ENCODE results near the gene DRAM1. TPM values are rescaled to one million over a fixed set of nuclear protein-coding genes. Genes with fewer than 3 reads are reported as not detected.
A peak's percentile ranks its signal among the peaks of the same experiment; 100 is the strongest.

The DRAM1 gene
- total RNA-seq, 4 donors from 2014 or later = 13.2 to 29.1 (median 21.2) TPM

DNA sequence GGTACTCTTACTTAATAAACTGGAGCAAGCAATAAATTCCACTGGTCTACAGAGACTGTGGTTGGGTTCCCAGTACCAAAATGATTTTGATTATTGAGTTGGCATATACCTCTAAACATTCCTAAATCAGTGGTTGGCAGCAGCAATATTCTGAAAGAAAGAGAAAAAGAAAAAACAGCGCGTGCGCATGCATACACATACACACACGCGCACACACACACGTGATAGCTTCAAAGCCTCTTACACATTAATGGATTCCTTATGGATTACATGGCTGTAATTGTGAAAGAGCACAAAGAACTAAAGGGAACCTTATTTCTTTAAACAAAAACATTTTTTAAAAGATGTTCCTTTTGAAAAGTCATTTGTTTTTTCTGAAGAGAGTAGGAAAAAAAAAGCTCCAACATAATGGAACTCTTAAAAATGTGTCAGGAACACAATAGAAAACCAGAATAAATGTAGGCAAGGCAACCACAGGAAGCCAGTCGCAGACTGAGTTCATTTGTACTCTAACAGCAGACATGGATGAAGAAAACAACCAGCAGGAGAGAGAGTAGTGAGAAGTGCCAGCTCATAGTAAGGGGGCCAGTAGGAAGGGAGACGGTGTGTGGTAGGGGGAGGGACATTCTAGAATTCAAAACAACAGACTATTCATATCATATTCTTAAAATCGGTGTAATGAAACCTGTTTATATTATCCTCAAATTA is 80.0 kb downstream of the DRAM1 start:
- TF ChIP-seq POLR2A (IDR thresholded peaks at IDR 0.05) (no peak), EP300 (IDR thresholded peaks at IDR 0.05) (no peak), POLR2AphosphoS5 (IDR thresholded peaks at IDR 0.05) (no peak)
- TF ChIP-seq, protein P1, sequence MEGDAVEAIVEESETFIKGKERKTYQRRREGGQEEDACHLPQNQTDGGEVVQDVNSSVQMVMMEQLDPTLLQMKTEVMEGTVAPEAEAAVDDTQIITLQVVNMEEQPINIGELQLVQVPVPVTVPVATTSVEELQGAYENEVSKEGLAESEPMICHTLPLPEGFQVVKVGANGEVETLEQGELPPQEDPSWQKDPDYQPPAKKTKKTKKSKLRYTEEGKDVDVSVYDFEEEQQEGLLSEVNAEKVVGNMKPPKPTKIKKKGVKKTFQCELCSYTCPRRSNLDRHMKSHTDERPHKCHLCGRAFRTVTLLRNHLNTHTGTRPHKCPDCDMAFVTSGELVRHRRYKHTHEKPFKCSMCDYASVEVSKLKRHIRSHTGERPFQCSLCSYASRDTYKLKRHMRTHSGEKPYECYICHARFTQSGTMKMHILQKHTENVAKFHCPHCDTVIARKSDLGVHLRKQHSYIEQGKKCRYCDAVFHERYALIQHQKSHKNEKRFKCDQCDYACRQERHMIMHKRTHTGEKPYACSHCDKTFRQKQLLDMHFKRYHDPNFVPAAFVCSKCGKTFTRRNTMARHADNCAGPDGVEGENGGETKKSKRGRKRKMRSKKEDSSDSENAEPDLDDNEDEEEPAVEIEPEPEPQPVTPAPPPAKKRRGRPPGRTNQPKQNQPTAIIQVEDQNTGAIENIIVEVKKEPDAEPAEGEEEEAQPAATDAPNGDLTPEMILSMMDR (IDR thresholded peaks at IDR 0.05) = no peak
- no peak overlapping the region for H3K4me3 ChIP-seq
- H3K27ac ChIP-seq = peak overlapping the region in 3 of 4 donors; percentile 42 to 46 (median 45)
- H3K36me3 ChIP-seq = no peaks in the 10 kb centered on the region
- H3K4me1 ChIP-seq = no peaks in the 10 kb centered on the region
- H3K9me3 ChIP-seq = peaks cover 0 to 8% (median 0%) of the 10 kb centered on the region in 3 donors
- ATAC-seq = peak; percentile 32
- H3K27me3 ChIP-seq = no peaks in the 10 kb centered on the region
- 43 to 57% methylated on average over 4 to 9 of the region's 9 CpGs for WGBS, 2 donors (ENCODE audit: low coverage in 1 of 2)

DNA sequence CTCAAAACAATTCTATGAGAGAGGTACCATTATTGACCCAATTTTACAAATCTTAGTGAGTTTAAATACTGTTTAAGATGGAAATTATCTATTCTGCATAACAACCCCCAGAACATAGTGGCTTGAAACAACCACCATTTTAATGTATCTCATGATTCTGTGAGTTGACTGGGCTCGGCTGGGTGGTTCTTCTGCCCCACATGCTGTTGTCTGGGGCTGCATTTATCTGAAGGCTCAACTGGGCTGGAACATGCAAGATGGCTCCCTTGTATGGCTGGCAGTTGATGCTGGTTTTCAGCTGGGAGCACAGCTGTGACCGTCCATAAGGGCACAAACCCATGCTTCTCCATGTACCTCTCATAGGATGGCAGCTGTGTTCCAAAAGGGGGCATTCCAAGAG is 82.2 kb downstream of the DRAM1 start:
- Histone ChIP-seq H3K27me3 (no peaks in the 10 kb centered on the region), H3K9me3 (peaks cover 0 to 8% (median 0%) of the 10 kb centered on the region in 3 donors), H3K4me1 (no peaks in the 10 kb centered on the region), H3K4me3 (no peak overlapping the region), H3K27ac (no peak overlapping the region), H3K36me3 (no peaks in the 10 kb centered on the region)
- WGBS, 2 donors (ENCODE audit: low coverage in 1 of 2) = 67 to 100% methylated on average over 1 of the region's 2 CpGs
- ATAC-seq = no peak
- TF ChIP-seq EP300 (IDR thresholded peaks at IDR 0.05) (no peak), POLR2A (IDR thresholded peaks at IDR 0.05) (no peak), POLR2AphosphoS5 (IDR thresholded peaks at IDR 0.05) (no peak)
- TF ChIP-seq, protein P1 (IDR thresholded peaks at IDR 0.05) = no peak

DNA sequence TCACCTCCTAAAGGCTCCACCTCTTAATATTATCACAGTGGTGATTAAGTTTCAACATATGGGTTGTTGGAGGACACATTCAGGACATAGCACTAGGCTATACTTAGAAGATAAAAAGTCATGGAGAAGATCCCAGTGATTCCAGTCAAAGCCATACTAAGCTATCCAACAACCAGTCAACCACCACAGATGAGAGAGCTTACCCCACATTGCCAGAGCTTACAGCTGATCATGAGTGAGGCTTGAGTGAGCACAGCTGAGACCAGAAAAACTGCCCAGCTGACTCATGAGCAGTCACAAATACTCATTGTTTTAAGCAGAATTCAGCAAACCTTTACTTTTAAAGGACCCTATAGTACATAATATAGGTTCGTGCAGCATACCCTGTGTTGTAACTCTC is 85.1 kb downstream of the DRAM1 start:
- TF ChIP-seq POLR2A (IDR thresholded peaks at IDR 0.05) = no peak
- TF ChIP-seq POLR2AphosphoS5 (IDR thresholded peaks at IDR 0.05) = peak; percentile 63
- TF ChIP-seq, protein P1 (IDR thresholded peaks at IDR 0.05) = no peak
- no peak for TF ChIP-seq EP300 (IDR thresholded peaks at IDR 0.05)
- Histone ChIP-seq H3K36me3 (no peaks in the 10 kb centered on the region), H3K27ac (peak overlapping the region in 1 of 4 donors; percentile 36), H3K9me3 (peaks cover 0 to 8% (median 0%) of the 10 kb centered on the region in 3 donors), H3K27me3 (no peaks in the 10 kb centered on the region), H3K4me3 (no peak overlapping the region), H3K4me1 (no peaks in the 10 kb centered on the region)
- ATAC-seq = peak; percentile 79
- 38 to 50% methylated on average over 1 of the region's 1 CpG for WGBS, 2 donors (ENCODE audit: low coverage in 1 of 2)

DNA sequence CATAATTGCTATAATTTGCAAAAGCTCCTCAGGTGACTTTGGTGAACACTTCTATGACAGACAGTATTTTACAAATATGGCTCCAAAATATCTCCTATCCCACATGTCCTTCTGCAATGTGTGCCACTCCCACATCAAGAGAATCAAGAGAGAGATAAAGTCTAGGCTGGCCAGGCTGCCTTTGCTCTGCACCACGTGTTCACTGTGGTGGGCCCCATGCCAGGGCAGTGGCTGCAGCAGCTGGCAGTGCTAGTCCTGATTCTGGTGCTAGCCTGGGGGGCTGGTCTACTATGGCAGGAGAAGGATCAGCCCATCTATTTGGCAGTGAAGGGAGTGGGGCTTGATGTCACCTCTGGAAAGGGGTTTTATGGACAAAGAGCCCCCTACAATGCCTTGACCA is 86.3 kb downstream of the DRAM1 start:
- ATAC-seq = no peak
- TF ChIP-seq POLR2AphosphoS5 (IDR thresholded peaks at IDR 0.05) = no peak
- TF ChIP-seq POLR2A (IDR thresholded peaks at IDR 0.05) = no peak
- TF ChIP-seq, protein P1 (IDR thresholded peaks at IDR 0.05) = no peak
- no peak for TF ChIP-seq EP300 (IDR thresholded peaks at IDR 0.05)
- H3K27ac ChIP-seq = no peak overlapping the region
- H3K36me3 ChIP-seq = no peaks in the 10 kb centered on the region
- WGBS, 2 donors (ENCODE audit: low coverage in 1 of 2) = 0% methylated on average over 1 of the region's 1 CpG; no CpG with 5 or more reads in 1 of the 2 donors
- H3K4me1 ChIP-seq = no peaks in the 10 kb centered on the region
- H3K27me3 ChIP-seq = no peaks in the 10 kb centered on the region
- no peak overlapping the region for H3K4me3 ChIP-seq
- peaks cover 0 to 8% (median 0%) of the 10 kb centered on the region in 3 donors for H3K9me3 ChIP-seq

DNA sequence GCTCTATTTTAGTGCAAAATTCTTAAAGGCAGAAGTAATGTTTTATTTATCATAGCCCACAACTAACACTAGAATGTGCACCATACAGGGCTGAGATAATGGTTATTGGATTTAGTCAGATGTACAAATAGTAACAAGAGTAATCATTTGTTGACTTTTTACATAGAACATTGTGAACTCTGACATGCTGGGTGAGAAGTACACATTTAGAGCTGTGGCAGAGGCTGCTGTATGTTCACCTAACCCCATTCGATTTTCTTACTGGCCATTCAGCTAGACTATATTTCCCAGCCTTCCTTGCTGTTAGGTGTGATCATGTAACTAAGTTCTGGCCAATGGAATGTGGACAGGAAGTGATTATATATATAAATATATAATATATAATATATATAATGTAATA is 89.1 kb downstream of the DRAM1 start:
- TF ChIP-seq POLR2AphosphoS5 (IDR thresholded peaks at IDR 0.05) (no peak), POLR2A (IDR thresholded peaks at IDR 0.05) (no peak), EP300 (IDR thresholded peaks at IDR 0.05) (no peak)
- TF ChIP-seq, protein P1 (IDR thresholded peaks at IDR 0.05) = no peak
- Histone ChIP-seq H3K27me3 (no peaks in the 10 kb centered on the region), H3K4me1 (no peaks in the 10 kb centered on the region), H3K36me3 (no peaks in the 10 kb centered on the region), H3K27ac (no peak overlapping the region), H3K9me3 (peaks cover 0 to 2% (median 0%) of the 10 kb centered on the region in 3 donors), H3K4me3 (no peak overlapping the region)
- ATAC-seq = no peak
- 88 to 100% methylated on average over 1 of the region's 1 CpG for WGBS, 2 donors (ENCODE audit: low coverage in 1 of 2)
